ENCODE results near the gene PSMB10.

Gene PSMB10

GRCh38 chr16:67893743-67894399 is 42.8 kb downstream of the PSMB10 start:
- DNase-seq (ENCODE audit: extremely low spot score) = no peak
- TF ChIP-seq FOXK2 (IDR thresholded peaks at IDR 0.05) = no peak
- no peak for TF ChIP-seq SUZ12 (IDR thresholded peaks at IDR 0.05)
- TF ChIP-seq ZNF384 (IDR thresholded peaks at IDR 0.05) = no peak
- no peak for TF ChIP-seq TARDBP (IDR thresholded peaks at IDR 0.05)
- no peak for TF ChIP-seq FOXM1 (IDR thresholded peaks at IDR 0.05; ENCODE audit: borderline replicate concordance)
- no peak for TF ChIP-seq LEF1 (IDR thresholded peaks at IDR 0.05; ENCODE audit: borderline replicate concordance)
- TF ChIP-seq ELF4 (IDR thresholded peaks at IDR 0.05) = no peak
- TF ChIP-seq, protein P1, sequence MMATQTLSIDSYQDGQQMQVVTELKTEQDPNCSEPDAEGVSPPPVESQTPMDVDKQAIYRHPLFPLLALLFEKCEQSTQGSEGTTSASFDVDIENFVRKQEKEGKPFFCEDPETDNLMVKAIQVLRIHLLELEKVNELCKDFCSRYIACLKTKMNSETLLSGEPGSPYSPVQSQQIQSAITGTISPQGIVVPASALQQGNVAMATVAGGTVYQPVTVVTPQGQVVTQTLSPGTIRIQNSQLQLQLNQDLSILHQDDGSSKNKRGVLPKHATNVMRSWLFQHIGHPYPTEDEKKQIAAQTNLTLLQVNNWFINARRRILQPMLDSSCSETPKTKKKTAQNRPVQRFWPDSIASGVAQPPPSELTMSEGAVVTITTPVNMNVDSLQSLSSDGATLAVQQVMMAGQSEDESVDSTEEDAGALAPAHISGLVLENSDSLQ (IDR thresholded peaks at IDR 0.05) = no peak
- TF ChIP-seq ARNT (IDR thresholded peaks at IDR 0.05) = no peak
- TF ChIP-seq HDGF (IDR thresholded peaks at IDR 0.05; ENCODE audit: borderline replicate concordance) = no peak
- no peak for TF ChIP-seq FOXA1 (IDR thresholded peaks at IDR 0.05)
- no peak for TF ChIP-seq CTBP1 (IDR thresholded peaks at IDR 0.05; ENCODE audit: borderline replicate concordance)
- TF ChIP-seq SP1 (IDR thresholded peaks at IDR 0.05) = no peak
- no peak for TF ChIP-seq NFRKB (IDR thresholded peaks at IDR 0.05)
- no peak for TF ChIP-seq L3MBTL2 (conservative IDR thresholded peaks at IDR 0.05)
- TF ChIP-seq BHLHE40 (IDR thresholded peaks at IDR 0.05; ENCODE audit: borderline replicate concordance) = no peak
- ChIA-PET POLR2A (interaction anchor here (0.9 to 1.4 kb wide), 4 partner anchors 12 to 48 kb away, joined by 3 to 5 read pairs (median 4); partner anchors contain the start of gene NUTF2), CTCF (no interaction called here)

- TF ChIP-seq NFRKB (IDR thresholded peaks at IDR 0.05) = no peak
- TF ChIP-seq FOXM1 (IDR thresholded peaks at IDR 0.05; ENCODE audit: borderline replicate concordance) = no peak
- TF ChIP-seq SUZ12 (IDR thresholded peaks at IDR 0.05) = no peak
- TF ChIP-seq, protein P1 (IDR thresholded peaks at IDR 0.05) = peak; percentile 99
- POLR2A ChIA-PET = interaction anchor here (0.8 to 1.6 kb wide), 9 partner anchors 9 to 360 kb away, joined by 3 to 6 read pairs (median 4); no protein-coding TSS in a partner anchor
- CTCF ChIA-PET = no interaction called here
- peak; percentile 99 for DNase-seq (ENCODE audit: extremely low spot score)
Measured at GRCh38 chr16:67892899-67893742, 43.5 kb downstream of the PSMB10 start, which contains the start of gene PSKH1. PSKH1 (plus strand) TSS chr16:67893254; CDS start chr16:67908750, 15,496 bp downstream.

GRCh38 chr16:67892375-67892774 is 44.3 kb downstream of the PSMB10 start:
- DNase-seq (ENCODE audit: extremely low spot score) = no peak
- CTCF ChIA-PET = no interaction called here
- POLR2A ChIA-PET = interaction anchor here (0.8 to 1.6 kb wide), 7 partner anchors 9 to 359 kb away, joined by 3 to 6 read pairs (median 4); no protein-coding TSS in a partner anchor
- TF ChIP-seq SUZ12 (IDR thresholded peaks at IDR 0.05) (no peak), BHLHE40 (IDR thresholded peaks at IDR 0.05; ENCODE audit: borderline replicate concordance) (no peak), FOXA1 (IDR thresholded peaks at IDR 0.05) (no peak), SP1 (IDR thresholded peaks at IDR 0.05) (no peak), FOXK2 (IDR thresholded peaks at IDR 0.05) (no peak), LEF1 (IDR thresholded peaks at IDR 0.05; ENCODE audit: borderline replicate concordance) (no peak), ARNT (IDR thresholded peaks at IDR 0.05) (no peak), ELF4 (IDR thresholded peaks at IDR 0.05) (no peak), FOXM1 (IDR thresholded peaks at IDR 0.05; ENCODE audit: borderline replicate concordance) (no peak), NFRKB (IDR thresholded peaks at IDR 0.05) (no peak)
- TF ChIP-seq, protein P1 (IDR thresholded peaks at IDR 0.05) = no peak

GRCh38 chr16:67888331-67888730 is 48.3 kb downstream of the PSMB10 start:
- ChIA-PET POLR2A (interaction anchor here (0.9 kb wide), 1 partner anchor 10 kb away, joined by 3 read pairs; no protein-coding TSS in a partner anchor), CTCF (interaction anchor here (0.6 kb wide), 1 partner anchor 72 kb away, joined by 3 read pairs; no protein-coding TSS in a partner anchor)
- TF ChIP-seq SP1 (IDR thresholded peaks at IDR 0.05) = no peak
- no peak for TF ChIP-seq FOXM1 (IDR thresholded peaks at IDR 0.05; ENCODE audit: borderline replicate concordance)
- TF ChIP-seq FOXA1 (IDR thresholded peaks at IDR 0.05) = no peak
- TF ChIP-seq CTBP1 (IDR thresholded peaks at IDR 0.05; ENCODE audit: borderline replicate concordance) = no peak
- TF ChIP-seq, protein P1 (IDR thresholded peaks at IDR 0.05) = no peak
- no peak for TF ChIP-seq SUZ12 (IDR thresholded peaks at IDR 0.05)
- no peak for TF ChIP-seq HDGF (IDR thresholded peaks at IDR 0.05; ENCODE audit: borderline replicate concordance)
- TF ChIP-seq NFRKB (IDR thresholded peaks at IDR 0.05) = no peak
- TF ChIP-seq BHLHE40 (IDR thresholded peaks at IDR 0.05; ENCODE audit: borderline replicate concordance) = no peak
- no peak for TF ChIP-seq L3MBTL2 (conservative IDR thresholded peaks at IDR 0.05)
- no peak for TF ChIP-seq ZNF384 (IDR thresholded peaks at IDR 0.05)
- TF ChIP-seq TARDBP (IDR thresholded peaks at IDR 0.05) = no peak
- TF ChIP-seq ARNT (IDR thresholded peaks at IDR 0.05) = no peak
- TF ChIP-seq LEF1 (IDR thresholded peaks at IDR 0.05; ENCODE audit: borderline replicate concordance) = no peak
- TF ChIP-seq ELF4 (IDR thresholded peaks at IDR 0.05) = no peak
- TF ChIP-seq FOXK2 (IDR thresholded peaks at IDR 0.05) = no peak
- DNase-seq (ENCODE audit: extremely low spot score) = no peak
